Endometrium (tissue), 2 donors: ENCODE data around the gene RNF224.

ENCODE experiments used
- FAIRE-seq: peaks from 2 replicates; lab custom pipeline; 2012; peaks lifted over from hg19 to GRCh38; lab: Jason Lieb, UNC
- donor health status: control.
- donor health status: control.

The RNF224 gene

DNA sequence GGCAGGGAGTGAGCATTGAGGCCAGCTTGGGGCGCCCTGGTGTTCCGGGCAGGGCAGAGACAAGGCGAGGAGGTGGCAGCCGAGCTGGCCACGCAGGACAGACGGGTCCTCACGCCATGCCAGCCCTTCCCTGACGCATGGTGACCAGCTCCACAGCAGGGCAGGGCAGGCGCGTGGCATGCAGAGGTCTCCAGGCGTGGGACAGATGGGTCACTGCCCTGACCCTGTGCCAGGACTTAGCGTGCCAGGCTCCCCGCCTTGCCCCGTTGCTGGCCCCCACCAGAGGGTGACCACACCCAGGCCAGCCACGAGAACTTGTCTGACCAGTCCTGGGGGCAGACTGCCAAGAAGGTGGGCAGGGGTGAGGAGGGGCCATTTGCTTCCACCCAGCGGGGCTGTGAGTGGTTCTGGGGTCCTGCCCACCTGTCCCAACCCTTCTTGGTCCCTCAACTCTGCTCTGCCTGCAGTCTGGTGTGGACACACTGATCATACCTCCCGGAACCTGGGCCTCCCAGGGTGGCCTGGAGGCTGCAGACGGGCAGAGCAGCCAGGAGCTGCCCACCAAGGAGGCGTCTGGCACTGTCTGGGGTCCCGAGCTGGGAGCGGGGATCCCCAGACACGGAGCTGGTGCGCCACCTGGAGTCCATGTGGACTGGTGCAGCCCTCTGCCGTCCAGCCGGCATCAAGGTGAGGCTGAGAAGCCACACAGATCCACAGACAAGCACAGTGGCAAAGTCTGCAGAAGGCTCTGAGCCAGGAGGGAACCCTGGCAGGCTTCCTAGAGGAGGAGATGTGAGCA is at the start of gene RNF224:
Gene RNF224, plus strand, starts transcription at position 449 of the 799 bp plus-strand sequence. CDS start 834 bp downstream, outside the sequence.
- FAIRE-seq, result no peak

DNA sequence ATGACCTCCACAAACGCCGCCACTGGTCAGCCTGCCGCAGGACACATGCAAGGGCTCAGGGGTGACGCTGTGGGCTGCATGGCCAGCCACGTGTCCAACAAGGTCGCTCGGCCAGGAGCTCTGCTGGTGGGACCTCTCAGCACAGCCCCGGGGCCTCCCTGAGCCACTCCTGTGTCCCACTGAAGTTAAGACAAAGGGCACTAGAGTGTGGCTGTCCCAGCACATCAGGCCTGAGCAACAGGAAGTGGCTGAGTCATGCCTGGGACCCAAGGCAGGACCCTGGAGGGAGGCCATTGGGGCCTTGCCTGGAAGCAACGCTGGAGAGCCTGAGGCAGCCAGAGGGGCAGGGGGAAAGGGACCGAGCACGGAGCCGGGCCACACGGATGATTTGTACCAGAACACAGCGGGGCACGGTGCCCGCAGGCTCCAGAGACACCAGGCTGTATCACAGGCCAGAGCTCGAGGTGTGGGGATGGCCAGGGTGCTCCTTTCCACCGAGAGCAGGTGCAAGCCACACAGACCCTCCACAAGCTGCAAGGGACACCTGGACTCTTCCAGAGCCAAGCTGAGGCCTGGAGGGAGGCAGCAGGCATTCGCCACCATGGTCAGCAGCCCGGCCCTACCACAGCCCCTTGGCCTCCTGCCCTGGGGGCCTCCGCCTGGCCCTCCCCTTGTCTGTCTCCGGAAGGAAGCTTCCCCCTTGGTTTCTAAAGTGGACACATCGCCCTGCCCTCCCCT is 48.9 kb upstream of the RNF224 start:
- no peak for FAIRE-seq

DNA sequence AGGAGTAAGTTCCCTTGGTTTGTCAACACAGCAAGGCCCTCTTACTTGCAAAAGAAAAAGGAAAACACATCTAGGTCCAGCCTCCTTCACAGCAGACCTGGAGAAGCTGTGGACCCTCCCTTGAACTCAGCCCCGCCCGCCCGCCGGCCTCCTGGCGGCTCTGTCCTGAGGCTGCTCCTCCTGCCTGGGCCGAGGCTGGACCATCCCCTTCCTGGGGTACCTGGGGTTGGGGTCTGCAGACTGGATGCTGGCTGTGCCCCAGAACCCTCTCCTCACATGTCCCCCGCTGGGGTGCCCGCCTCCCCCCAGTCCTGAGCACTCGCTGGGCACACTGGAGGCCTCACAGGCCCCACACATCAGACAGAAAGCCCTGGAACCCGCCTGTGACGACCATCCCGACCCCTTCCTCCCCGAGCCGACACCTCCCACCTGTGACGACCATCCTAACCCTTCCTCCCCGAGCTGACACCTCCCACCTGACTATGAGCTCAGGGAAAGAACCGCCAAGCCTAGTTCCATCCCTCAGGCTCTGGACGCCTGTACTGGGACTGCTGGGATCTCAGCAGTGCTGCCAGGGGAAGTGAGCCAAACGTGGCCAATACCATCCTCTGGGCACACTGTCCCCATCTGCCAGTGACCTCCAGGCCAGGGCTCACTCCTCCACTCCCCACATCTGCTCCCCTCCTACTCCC is 48.2 kb upstream of the RNF224 start:
- no peak for FAIRE-seq

DNA sequence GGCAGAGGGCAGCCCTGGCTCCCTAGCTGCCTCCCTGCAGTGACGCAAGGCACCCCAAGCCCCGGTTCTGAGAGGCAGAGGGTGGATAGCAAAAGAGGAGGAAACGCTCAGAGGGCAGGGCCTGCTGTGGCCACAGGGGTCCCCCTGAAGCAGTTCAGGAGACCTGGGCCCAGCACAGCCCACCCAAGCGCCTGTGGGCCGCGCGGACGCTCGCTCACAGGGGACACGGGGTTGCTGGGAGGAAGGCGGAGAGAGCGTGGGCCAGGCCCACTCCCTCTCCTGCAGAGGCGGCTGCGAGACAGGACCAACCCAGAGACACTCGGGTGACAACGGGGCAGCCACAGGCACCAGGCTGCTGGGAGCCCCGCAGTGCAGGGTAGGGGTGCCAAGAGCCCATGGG is 47.5 kb upstream of the RNF224 start:
- no peak for FAIRE-seq

DNA sequence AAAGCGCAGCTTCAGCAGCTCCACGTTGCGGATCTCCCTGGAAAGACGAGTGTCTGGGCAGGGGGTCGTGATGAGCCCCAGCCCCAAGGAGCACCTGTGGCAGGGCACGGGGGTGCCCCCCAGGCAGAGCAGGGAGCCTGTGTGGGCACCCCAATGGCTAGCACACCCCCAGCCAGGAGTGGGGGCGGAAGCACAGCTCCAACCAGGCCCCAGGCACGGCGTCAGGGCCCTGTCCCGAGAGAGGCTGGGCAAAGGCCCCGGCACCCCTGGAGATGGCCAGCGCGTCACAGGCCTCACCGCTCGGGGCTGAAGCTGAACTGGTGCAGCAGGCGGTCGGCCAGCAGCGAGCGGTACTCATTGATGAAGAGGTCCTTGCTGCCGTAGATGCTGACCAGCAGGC is 46.8 kb upstream of the RNF224 start:
- no peak for FAIRE-seq

DNA sequence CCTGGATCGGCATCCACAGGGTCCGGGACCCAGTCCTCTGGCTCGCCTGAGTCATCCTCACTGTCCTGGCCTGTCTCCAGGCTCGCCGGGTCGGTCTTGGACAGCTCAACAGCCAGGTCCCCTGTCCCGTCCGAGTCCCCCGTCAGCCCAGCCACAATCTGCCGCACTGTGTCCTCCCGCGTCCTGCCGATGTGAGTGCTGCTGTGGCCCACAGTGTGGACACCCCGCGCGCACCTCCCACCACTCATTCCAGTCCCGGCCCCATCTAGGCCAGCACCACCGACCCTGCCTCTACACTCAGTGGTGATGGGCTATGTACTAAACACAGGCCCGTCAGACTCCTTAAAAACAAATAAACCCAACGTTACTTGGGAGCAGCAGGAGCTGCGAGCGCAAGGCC is 45.6 kb upstream of the RNF224 start:
- no peak for FAIRE-seq

DNA sequence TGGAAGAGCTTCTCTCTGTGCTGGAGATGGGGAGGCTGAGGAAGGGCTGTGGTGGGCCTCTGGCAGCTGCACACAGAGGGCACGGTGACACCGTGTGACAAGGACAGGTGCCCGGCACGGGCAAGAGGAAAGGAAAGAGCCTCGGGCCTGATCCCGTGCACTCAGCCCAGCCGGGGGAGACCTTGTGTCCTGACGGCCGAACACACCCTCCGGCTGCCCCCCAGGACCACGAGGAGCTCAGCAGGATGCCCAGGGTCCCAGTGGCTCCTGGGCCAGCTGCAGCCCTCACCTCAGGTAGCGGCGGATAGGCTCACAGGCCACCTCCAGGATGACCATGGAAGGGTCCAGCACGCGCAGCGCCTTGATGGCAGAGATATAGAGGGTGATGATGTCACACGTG is 44.5 kb upstream of the RNF224 start:
- no peak for FAIRE-seq

DNA sequence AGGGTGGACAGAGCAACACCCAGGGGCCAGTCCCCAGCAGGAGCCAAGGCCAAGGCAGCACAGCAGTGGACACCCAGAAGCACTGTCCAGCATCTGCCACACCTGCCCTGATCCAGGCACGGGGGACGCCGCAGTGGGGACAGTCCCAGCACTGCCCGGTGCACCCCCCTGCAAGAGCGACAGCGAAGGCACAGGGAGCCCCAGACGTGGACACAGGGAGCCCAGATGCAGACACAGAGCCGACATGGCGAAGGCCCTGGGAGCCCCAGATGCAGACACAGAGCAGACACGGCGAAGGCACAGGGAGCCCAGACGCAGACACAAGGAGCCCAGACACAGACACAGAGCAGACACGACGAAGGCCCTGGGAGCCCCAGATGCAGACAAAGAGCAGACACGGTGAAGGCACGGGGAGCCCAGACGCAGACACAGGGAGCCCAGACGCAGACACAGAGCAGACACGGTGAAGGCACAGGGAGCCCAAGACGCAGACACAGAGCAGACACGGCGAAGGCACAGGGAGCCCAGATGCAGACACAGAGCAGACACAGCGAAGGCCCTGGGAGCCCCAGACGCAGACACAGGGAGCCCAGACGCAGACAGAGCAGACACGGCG is 43.2 kb upstream of the RNF224 start:
- no peak for FAIRE-seq

DNA sequence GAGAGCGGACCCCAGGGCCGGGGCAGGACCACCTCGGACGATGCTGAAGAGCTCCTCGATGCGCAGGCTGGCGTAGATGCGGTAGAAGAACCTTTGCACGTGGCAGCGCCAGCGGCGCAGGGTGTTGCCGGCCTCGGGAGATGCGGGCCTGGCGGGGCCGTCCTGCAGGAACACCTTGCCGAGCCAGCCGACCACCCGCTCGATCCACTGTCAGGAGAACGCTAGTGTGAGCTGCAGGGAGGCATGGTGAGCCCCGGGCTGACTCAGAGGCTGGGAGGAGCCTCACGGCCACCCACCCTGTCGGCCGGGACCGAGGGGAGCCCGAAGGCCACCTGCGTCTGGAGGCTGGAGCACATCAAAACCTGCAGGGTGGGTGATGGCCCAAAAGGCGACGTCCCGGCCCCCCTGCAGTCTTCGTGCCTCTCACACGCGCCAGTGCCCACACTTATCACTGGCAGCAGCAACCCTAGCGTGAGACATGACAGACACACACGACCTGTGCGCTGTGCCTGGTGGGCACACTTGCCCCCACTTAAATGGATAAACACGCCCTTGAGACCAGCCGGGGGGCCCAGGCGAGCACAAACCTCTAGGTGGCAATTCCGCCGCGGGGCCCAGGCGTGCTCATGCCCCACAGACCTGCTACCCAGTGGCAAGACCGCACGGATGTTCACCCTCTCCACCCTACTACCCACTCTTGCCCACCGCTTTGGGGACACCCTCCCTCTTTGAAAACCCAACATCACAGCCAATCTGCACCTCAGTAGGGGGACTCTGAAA is 42.2 kb upstream of the RNF224 start:
- FAIRE-seq, result no peak

DNA sequence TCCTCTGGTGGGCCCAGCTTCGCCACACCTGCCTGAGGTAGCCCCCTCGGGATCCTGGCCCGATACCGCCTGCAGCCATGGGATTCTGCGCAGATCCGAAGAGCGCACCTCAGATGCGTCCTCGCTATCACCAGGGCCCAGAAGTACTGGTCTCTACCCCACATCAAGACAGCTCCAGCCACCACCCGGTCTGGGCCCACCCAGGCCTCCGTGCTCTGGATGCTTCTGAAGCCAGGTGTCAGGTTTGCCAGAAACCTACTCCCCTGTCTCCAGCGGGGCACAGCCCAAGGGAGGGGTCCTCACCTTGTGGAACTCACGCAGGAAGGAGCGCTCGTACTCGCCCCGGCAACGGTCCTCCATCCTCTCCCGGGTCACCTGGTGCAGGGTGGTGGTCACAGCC is 41.4 kb upstream of the RNF224 start:
- no peak for FAIRE-seq

DNA sequence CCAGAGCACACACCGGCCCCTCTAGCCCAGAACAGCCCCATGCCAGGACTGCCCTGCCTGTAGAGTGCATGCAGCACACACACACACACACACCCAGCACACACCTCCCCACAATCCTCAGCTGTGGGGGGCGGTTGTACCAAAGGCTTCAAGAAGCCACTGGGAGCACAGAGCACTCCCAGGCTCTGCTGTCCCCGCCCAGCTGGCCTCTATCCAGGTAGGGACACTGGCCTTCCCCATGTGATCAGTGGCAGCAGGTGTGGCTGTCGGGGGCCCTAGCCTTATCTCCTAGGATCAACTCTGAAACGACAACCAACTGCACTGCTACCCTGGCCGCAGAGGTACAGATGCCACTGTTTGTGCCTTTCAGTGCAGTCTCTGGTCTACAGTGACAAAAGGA is 40.9 kb upstream of the RNF224 start:
- no peak for FAIRE-seq

DNA sequence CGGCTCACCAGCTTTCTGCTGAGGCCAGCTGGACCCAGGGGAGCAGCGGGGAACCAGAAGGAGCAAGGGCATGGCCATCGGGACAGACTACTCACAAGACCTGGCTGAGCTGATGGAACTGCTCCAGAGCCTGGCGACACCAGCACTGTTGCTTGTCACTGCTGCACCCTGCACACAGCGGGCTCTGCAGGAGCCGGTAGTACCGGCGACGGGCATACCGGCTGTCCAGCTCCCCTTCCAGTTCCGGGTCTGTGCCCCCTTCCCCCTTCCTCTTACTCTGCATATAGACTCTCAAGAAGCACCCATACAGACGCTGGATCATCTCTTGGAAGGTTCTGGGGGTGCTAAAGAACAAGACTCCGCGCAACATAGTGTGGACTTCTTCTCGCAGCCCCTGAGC is 39.9 kb upstream of the RNF224 start:
- FAIRE-seq, result no peak

DNA sequence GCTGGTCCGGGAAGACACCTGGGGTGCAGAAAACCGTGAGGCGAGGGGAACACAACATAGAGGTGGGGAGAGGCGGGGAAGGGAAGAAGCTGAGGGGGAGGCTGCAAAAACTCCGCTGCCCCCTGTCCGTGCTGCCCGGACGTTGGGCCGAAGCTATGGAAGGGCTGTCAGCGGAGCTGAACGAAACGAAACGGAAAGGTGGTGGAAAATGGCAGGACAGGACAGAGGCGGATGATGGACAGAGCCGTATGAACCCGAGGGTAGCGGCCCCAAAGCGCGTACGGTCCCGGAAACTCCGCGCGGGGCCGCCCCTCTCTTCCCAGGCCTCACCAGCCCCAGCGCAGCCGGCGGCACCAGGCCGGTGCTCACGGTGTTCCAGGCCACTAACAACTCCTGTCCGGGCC is 39.2 kb upstream of the RNF224 start:
- no peak for FAIRE-seq

DNA sequence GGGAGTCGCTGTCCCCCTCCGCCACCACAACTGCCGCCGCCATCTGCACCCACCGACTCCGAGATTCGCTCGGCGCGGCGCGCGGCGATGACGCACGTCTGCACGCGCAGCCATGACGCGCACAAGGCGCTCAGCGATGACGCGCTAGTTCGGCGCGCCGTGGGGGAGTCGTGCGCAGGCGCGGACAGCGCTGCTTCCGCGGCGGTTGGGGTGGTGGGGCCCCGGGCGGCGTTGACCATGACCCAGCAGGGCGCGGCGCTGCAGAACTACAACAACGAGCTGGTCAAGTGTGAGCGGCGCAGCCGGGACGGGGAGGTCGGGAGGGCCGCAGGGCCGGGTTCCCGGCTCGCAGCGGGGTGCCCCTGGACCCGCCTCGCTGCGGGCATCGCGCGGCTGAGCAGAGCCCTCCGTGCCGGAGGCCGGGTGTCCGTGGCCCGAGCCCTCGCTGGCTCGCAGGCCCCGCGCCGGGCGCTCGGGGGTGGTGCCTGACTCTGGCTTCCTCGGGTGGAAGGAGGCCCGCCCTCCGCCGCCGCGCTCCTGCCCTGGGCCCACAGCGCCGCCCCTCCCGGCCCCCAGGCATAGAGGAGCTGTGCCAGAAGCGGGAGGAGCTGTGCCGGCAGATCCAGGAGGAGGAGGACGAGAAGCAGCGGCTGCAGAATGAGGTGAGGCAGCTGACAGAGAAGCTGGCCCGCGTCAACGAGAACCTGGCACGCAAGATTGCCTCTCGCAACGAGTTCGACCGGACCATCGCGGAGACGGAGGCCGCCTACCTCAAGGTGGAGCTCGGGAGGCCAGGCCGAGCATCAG is 38.6 kb upstream of the RNF224 start, which contains the start of the genes ANAPC2 and SSNA1:
Gene ANAPC2, minus strand, starts transcription at position 71 of the 807 bp plus-strand sequence. Its CDS starts 28 bp downstream, at position 43.
Gene SSNA1, plus strand, starts transcription at position 187 of the 807 bp plus-strand sequence. Its CDS starts 51 bp downstream, at position 238.
- no peak for FAIRE-seq

DNA sequence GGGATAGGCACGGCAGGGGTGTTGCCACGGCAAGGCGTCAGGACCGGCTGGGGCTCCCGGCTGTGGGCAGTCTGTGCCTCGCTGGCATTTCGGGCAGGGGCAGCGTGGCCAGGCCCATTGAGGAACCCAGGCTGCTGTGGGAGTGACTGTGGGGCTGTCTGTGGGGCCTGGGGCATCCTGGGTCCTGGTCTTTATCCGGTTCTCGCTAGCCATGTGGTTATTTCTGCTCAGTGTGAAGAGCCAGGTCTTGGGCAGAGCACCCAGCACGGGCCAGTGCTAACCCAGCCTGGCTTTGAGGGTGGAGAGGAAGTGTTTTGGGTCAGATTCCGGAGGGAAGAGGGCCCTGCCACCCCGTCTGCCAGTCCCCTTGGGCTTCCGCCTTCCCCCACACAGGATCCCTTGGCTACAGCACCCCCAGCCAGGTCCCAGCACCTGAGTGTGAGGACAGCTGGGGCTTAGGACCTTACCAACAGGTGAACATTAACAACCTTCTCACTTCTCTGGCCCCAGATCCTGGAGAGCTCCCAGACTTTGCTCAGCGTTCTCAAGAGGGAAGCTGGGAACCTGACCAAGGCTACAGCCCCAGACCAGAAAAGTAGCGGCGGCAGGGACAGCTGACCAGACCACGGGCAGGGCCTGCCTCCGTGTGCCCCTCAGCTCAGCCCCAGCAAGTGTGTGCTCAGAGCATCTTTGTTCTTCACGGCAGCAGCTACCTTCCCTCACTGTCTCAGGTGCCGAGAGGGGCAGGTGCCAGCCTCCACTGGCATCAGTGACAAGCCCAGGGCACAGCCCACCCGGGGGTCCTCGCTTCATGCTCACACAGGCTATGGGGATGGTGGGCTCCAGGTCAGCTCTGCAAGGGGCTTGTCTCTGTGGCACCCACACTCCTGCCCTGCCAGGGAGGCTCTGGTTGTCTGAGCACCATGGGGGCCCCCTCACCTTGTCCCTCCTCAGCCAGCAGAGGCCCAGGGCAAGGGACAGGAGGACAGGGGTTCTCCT is 37.7 kb upstream of the RNF224 start:
- FAIRE-seq, result no peak

DNA sequence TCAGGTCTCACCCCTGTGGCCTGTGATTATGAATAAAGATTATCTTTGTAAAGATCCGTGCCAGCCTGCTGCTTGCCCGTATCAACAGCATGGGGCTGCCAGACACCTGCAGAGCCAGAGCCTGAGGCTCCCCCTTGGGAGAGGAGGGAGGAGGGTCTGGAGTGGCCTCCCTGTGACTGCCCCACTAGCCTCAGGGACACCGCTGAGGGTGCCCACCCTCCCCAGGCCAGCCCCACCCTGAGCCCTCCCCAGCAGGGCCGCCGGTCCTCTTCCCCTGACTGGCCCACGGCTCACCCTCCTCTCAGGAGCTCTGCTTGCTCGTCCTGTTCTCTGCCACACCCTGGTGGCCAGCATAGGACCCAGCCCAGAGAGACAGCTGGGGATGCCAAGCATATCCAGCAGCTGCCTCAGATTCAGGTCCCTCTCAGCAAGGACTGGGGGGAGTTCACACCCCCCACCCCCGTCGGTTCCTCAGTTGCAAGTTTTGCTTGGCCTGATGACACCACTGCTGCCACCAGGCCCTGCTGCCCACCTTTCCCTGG is 36.9 kb upstream of the RNF224 start:
- FAIRE-seq, result no peak

DNA sequence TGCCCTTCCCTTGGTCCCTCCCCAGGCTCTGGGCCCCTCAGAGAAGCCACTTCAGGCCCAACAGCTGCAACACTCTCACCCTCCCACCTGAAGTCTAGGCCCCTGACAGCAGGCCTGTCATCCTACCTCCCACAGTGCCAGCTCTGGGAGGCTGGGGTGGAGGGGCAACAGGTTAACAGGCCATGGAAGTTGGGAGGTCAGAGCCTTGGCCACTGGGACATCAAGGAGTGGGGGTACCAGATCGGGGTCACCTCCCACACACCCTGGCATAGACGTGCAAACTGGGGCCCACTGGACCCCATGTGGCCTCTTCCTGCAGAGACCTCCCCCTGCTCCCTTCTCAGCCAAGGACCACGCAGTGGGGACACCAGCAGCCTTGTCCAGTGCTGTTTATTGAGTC is 36.1 kb upstream of the RNF224 start:
- no peak for FAIRE-seq

DNA sequence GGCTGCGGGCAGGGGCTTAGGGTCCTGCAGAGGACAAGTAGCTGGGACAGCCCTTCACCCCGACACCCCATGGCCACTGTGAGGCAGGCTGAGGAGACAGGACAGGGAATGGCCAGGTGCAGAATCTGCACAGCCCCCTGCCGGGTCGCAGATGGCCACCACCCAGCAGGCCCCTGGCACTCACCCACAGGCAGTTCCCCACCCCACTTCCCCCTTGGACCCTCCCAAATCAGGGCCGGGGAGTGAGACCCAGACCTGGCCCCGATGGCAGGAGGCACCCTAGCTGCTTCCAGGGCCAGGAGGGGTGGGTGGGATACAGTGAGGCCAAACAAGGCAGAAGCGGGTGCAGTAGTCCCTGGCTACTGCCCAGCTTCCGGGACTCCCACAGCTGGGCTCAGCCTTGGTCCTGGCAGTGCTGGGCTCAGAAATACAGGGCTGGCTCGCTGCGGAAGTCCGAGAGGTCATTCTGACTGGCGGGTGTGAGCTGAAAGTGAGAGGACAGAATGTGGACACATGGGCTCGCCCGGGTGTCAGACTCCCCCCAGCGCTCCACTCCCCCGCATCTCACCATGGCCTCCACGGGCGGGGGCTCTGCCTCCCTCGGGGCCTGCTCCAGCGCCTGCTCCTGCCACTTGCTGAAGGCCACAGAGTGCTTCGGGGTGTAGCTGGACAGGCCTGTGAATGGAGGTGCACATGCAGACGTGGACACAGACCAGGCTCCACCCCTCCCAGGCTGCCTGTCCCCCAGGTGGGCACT is 35.4 kb upstream of the RNF224 start:
- FAIRE-seq, result no peak
